GM13977 (cell line): ENCODE data around the gene ZNF648.
A peak's percentile ranks its signal among the peaks of the same experiment; 100 is the strongest.

Experiments used
- DNase-seq: peaks from one replicate; pipeline ENCODE4 v3.0.0; 2012; ENCODE audit warnings: low spot score
- in situ Hi-C: fragments of 300-500 bp; cut with MboI; formaldehyde crosslinking; loops from one replicate; pipeline ENCODE4 v1.12.0; 2022; ENCODE audit warnings: low sequenced_read_pairs, low pct_unique_long_range_greater_than_20kb, mixed read lengths, inconsistent platforms; ENCODE audit not compliant: unreplicated experiment
- TF ChIP-seq, protein P1 (sequence below): IDR thresholded peaks from 2 replicates; pipeline ENCODE4 v1.5.1; 2012; ENCODE audit warnings: mild to moderate bottlenecking, control low read depth; ENCODE audit not compliant: insufficient read depth; ENCODE audit errors: extremely low read depth, missing control alignments

The ZNF648 gene

GRCh38 chr1:182041615-182042014, 19.9 kb downstream of the ZNF648 start:
- in situ Hi-C loops = loop anchor here (25.0 kb wide), 1 partner anchor 554 kb away; the partner anchor contains the start of gene CACNA1E
- TF ChIP-seq, protein P1, sequence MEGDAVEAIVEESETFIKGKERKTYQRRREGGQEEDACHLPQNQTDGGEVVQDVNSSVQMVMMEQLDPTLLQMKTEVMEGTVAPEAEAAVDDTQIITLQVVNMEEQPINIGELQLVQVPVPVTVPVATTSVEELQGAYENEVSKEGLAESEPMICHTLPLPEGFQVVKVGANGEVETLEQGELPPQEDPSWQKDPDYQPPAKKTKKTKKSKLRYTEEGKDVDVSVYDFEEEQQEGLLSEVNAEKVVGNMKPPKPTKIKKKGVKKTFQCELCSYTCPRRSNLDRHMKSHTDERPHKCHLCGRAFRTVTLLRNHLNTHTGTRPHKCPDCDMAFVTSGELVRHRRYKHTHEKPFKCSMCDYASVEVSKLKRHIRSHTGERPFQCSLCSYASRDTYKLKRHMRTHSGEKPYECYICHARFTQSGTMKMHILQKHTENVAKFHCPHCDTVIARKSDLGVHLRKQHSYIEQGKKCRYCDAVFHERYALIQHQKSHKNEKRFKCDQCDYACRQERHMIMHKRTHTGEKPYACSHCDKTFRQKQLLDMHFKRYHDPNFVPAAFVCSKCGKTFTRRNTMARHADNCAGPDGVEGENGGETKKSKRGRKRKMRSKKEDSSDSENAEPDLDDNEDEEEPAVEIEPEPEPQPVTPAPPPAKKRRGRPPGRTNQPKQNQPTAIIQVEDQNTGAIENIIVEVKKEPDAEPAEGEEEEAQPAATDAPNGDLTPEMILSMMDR = no peak
- no peak for DNase-seq

- TF ChIP-seq, protein P1 = no peak
- in situ Hi-C loops = loop anchor here (25.0 kb wide), 1 partner anchor 551 kb away; the partner anchor contains the start of gene CACNA1E
- DNase-seq = no peak
Measured at GRCh38 chr1:182038220-182038619, 23.3 kb downstream of the ZNF648 start.

DNA sequence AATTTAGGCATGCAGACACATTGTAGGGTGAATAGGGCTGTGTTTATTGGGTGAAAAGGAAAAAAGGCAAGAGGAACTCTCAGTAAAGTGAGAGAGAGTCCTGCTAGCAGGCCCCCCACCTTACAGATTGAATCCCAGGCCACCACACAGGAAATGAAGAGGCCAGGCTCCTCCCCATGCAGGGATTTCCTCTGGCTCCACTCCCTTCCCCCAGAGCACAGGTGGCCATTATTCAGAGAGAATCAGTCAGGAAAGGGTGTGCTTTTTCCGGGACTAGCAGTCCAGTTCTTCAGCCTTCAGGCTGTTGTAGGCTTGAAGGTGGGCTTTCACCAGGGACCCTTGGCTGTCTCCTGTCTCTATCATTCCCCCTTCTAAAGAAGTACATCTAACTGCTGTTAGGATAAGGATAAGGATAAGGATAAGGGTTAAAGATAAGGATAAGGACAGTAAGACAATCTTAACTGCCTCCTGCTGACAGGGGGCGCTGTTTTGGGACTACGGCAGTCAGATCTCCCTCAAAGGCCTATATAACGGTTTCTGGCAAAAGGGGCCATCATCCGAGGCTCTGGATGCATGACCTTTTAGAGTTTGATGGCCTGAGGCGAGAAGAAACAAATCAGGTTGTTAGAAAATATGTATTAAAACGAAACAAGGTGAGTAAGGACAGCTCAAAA, 26.3 kb downstream of the ZNF648 start:
- in situ Hi-C loops = loop anchor here (25.0 kb wide), 1 partner anchor 548 kb away; the partner anchor contains the start of gene CACNA1E
- no peak for DNase-seq
- TF ChIP-seq, protein P1 = peak; percentile 33

GRCh38 chr1:182032251-182032650, 29.3 kb downstream of the ZNF648 start:
- in situ Hi-C loops = loop anchor here (25.0 kb wide), 1 partner anchor 545 kb away; the partner anchor contains the start of gene CACNA1E
- no peak for DNase-seq
- TF ChIP-seq, protein P1 = no peak

GRCh38 chr1:182029379-182030331, 31.9 kb downstream of the ZNF648 start:
- peak; percentile 93 for DNase-seq
- TF ChIP-seq, protein P1 = peak; percentile 48
- in situ Hi-C loops = loop anchor here (25.0 kb wide), 1 partner anchor 542 kb away; the partner anchor contains the start of gene CACNA1E

DNA sequence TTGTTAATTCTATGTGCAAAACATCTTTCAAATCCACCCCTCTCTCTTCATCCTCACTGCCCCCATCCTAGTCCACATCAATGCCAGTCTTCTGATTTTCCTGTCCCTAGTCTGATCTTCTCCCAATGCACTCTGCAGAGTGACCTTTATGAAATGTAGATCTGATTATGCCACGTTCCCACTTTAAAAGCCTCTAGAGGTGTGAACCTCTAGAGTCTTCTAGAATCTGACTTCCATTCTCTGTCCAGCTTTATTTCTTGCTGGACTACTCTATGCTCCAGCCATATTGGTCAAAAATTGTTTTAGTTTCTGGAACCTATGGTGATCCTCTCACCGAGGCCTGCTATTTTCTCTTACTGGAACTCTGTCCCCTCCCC, 32.5 kb downstream of the ZNF648 start:
- in situ Hi-C loops = loop anchor here (25.0 kb wide), 1 partner anchor 542 kb away; the partner anchor contains the start of gene CACNA1E
- no peak for DNase-seq
- TF ChIP-seq, protein P1 = no peak
